ENCODE results near the gene STAC2.
A peak's percentile ranks its signal among the peaks of the same experiment; 100 is the strongest.
"Not testable (repeated sequence)": the region's sequence is repeated elsewhere in the genome, so short reads cannot be mapped to it uniquely, and the experiment has no call there.

The STAC2 gene

GRCh38 chr17:39225308-39225958, at the start of gene STAC2:
Gene STAC2, minus strand, starts transcription at chr17:39225945. Its CDS starts 443 bp downstream, at chr17:39225502.
- DNase-seq = no peak

GRCh38 chr17:39271546-39271945, 45.8 kb upstream of the STAC2 start:
- no peak for DNase-seq

- no peak for DNase-seq
Observed at GRCh38 chr17:39270923-39271322, 45.2 kb upstream of the STAC2 start.

- no peak for DNase-seq
Observed at GRCh38 chr17:39264119-39264518, 38.4 kb upstream of the STAC2 start.

GRCh38 chr17:39261286-39261685, 35.5 kb upstream of the STAC2 start:
- no peak for DNase-seq

GRCh38 chr17:39252788-39253460, 27.2 kb upstream of the STAC2 start:
- no peak for DNase-seq

GRCh38 chr17:39251997-39252396, 26.3 kb upstream of the STAC2 start:
- DNase-seq = no peak

- not testable (repeated sequence) for DNase-seq
Observed at GRCh38 chr17:39250076-39250475, 24.3 kb upstream of the STAC2 start.

- DNase-seq = no peak
Observed at GRCh38 chr17:39246274-39246673, 20.5 kb upstream of the STAC2 start.

- peak; percentile 56 for DNase-seq
Observed at GRCh38 chr17:39244600-39245570, 19.1 kb upstream of the STAC2 start.

- DNase-seq = no peak
Observed at GRCh38 chr17:39244016-39244599, 18.4 kb upstream of the STAC2 start.

GRCh38 chr17:39243155-39243554, 17.4 kb upstream of the STAC2 start:
- DNase-seq = no peak

- DNase-seq = no peak
Observed at GRCh38 chr17:39240631-39241030, 14.9 kb upstream of the STAC2 start.

- DNase-seq = no peak
Observed at GRCh38 chr17:39239640-39240314, 14.0 kb upstream of the STAC2 start.

- peak; percentile 72 for DNase-seq
Observed at GRCh38 chr17:39238311-39238972, 12.7 kb upstream of the STAC2 start.

- DNase-seq = no peak
Observed at GRCh38 chr17:39237586-39237985, 11.8 kb upstream of the STAC2 start.

GRCh38 chr17:39236981-39237441, 11.3 kb upstream of the STAC2 start:
- DNase-seq = no peak

GRCh38 chr17:39236450-39236927, 10.7 kb upstream of the STAC2 start:
- DNase-seq = peak; percentile 14

- DNase-seq = peak; percentile 83
Observed at GRCh38 chr17:39235555-39236449, 10.1 kb upstream of the STAC2 start.

Measured in NCI-H1436 treated with DMSO at 0.1 percent for 48 hours (cell line).